ENCODE data around the gene CCDC196.
A peak's percentile ranks its signal among the peaks of the same experiment; 100 is the strongest.
"Not testable (repeated sequence)": the region's sequence is repeated elsewhere in the genome, so short reads cannot be mapped to it uniquely, and the experiment has no call there.

Gene CCDC196

DNA sequence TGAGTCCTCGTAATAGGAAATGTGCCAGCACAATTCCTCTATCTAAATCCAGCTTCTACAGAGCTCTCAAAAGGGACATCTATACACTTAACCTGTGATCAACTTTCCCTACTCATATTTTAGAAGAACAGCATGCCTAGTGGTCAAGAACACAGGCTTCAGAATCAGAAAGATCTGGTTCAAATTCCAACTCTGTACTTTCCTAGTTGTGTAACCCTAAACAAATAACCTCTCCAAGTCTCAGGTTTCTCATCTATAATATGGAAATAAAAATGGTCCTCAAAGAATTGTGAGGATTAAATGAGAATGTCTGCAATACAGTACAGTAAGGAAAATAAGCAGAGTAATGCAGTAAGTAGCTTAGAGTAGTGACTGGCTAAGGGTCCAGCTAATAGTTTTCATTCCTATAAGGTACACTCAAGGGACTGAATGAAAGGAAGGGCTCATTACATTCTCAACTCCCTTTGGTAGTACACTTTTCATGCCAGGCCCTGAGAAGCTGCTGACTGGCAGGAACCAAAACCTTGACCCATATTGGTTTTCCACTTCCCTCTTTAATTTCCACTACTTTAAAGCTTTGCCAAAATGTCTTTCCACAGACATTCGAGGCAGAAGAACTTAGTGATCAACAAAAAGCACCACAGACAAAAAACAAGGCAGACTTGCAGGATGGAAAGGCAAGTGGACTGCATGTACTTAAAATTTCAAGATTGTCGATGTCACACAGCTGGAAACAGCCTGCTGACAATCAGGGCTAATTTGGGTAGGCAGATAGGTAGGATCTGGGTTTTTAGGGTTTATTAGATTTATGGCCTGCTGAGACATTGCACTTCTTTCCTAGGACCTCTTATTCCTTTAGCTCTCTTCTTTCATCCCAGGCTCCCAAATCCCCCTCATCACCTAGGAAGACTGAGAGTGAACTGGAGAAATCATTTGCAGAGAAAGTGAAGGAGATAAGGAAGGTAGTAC lies 4.3 kb downstream of the CCDC196 start:
- Histone ChIP-seq H3K9me3 (replicated peaks in 1 of 11) (no peaks in the 10 kb centered on the region), H3K4me1 (peaks cover 0 to 18% (median 9%) of the 10 kb centered on the region in 10 experiments; a peak in 13 of 20 replicates), H3K4me2 (peak overlapping the region in 1 of 11 experiments; percentile 34; a peak in 2 of 22 replicates), H3K9ac (no peak overlapping the region), H4K20me1 (no peaks in the 10 kb centered on the region), H3K27ac (no peak overlapping the region), H3K27me3 (no peaks in the 10 kb centered on the region), H3K36me3 (no peaks in the 10 kb centered on the region), H3K4me3 (no peak overlapping the region)
- no peak for TF ChIP-seq Cebpa-rat (IDR thresholded peaks at IDR 0.05)

DNA sequence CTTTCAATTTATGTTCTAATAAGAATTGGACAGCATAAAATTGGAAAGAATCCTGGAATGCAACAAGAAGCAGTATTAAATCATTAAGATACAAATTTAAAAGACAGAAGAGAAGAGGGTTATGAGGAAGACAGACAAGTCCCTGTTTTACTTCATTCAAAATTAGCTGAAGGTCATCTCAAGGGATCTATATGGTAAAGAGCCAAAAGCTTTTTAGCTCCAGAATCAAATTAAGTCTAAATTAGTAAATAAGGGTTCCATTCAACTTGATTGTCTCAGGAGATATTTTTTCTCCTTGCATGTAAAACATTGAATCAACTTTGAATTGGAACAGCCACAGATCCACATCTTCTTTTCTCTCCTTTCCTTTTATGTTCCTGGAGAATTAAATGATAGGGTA lies 7.6 kb downstream of the CCDC196 start:
- H3K9me3 ChIP-seq (replicated peaks in 1 of 11): no peaks in the 10 kb centered on the region
- H3K36me3 ChIP-seq: no peaks in the 10 kb centered on the region
- H3K4me3 ChIP-seq: no peak overlapping the region
- no peak overlapping the region for H3K9ac ChIP-seq
- no peak overlapping the region for H3K27ac ChIP-seq
- TF ChIP-seq Cebpa-rat (IDR thresholded peaks at IDR 0.05): no peak
- no peaks in the 10 kb centered on the region for H3K27me3 ChIP-seq
- H4K20me1 ChIP-seq: no peaks in the 10 kb centered on the region
- H3K4me2 ChIP-seq: no peak overlapping the region
- peaks cover 0 to 13% (median 8%) of the 10 kb centered on the region in 10 experiments; a peak in 11 of 20 replicates for H3K4me1 ChIP-seq

DNA sequence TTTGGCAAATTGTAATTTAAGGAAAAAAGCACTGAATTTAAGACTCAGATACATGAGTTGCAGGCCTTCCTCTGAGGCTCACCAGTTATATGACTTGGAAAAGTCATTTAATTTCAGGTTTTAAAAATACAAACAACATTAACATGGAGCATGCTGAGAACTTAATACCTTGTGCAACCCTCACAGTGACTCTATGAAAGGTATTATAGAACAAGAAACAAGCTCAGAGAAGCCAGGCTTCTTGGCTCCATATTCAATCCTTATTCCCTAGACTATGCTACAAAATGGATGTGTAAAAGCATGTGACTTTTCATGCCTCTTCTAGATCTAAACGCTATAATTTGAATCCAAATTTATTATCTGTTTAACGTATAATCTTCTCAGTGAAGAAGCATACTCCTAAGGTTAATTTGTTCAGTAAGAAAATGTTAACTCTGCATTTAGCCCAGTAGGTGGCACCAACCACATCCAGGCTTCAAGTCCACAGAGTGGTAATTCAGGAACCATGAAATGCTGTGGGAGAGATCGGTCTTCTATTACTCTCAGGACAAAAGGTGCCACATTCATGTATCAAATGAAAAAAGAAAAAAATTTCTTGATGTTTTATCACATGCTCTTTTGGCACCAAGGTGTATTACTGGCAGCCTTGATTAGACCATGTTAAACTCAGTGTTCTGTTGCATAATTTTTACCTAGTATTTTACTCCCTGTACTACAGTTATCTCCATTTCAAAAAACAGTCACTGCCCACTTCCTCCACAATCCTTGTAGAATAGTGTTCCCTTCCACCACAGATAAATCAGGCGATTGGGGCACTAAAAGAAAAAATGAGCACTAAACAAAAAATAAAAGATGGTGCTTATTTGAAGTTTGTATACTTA lies 9.3 kb downstream of the CCDC196 start:
- H3K9me3 ChIP-seq (replicated peaks in 1 of 11): no peaks in the 10 kb centered on the region
- H3K4me3 ChIP-seq: no peak overlapping the region
- H3K27me3 ChIP-seq: no peaks in the 10 kb centered on the region
- H3K36me3 ChIP-seq: no peaks in the 10 kb centered on the region
- TF ChIP-seq Cebpa-rat (IDR thresholded peaks at IDR 0.05): no peak
- H3K27ac ChIP-seq: no peak overlapping the region
- no peak overlapping the region for H3K4me2 ChIP-seq
- peaks cover 0 to 13% (median 7%) of the 10 kb centered on the region in 10 experiments; a peak in 11 of 20 replicates for H3K4me1 ChIP-seq
- H3K9ac ChIP-seq: no peak overlapping the region
- H4K20me1 ChIP-seq: no peaks in the 10 kb centered on the region

DNA sequence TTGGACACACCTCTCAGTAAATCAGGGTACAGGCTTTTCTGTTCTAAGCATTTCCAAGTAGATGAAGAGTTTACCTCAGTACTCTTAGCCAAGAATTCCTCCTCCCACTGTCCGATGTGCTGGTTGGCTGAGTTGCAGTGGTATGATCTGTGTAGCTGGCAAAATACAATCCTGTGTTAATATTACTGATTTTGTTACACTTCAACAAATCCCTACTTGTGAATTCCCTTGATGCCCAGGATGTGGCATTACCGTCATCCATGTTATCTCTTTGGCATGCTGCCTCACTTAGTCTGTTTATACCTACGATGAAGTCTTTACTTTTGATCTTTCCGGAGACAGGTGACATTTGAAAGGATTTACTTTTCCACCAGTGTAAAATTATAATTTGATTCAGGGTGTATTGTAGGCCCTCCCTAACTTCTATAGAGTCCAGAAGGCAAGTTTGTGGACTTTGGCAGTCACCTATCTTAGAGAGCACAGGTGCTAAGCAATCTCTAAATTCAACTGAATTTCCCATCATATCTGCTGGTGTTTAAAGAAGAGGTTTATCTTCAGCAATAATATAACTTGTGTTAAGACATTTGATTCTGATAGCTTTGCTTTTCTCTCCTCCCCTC lies 10.1 kb downstream of the CCDC196 start:
- H3K4me2 ChIP-seq: peak overlapping the region in 3 of 11 experiments; percentile 6 to 37 (median 10); a peak in 5 of 22 replicates
- no peak overlapping the region; a peak in 1 of 22 replicates for H3K9ac ChIP-seq
- H3K4me1 ChIP-seq: peaks cover 0 to 13% (median 7%) of the 10 kb centered on the region in 10 experiments; a peak in 11 of 20 replicates
- no peaks in the 10 kb centered on the region for H4K20me1 ChIP-seq
- no peaks in the 10 kb centered on the region for H3K9me3 ChIP-seq (replicated peaks in 1 of 11)
- no peak overlapping the region for H3K4me3 ChIP-seq
- no peak overlapping the region for H3K27ac ChIP-seq
- no peak for TF ChIP-seq Cebpa-rat (IDR thresholded peaks at IDR 0.05)
- H3K36me3 ChIP-seq: no peaks in the 10 kb centered on the region
- H3K27me3 ChIP-seq: no peaks in the 10 kb centered on the region

DNA sequence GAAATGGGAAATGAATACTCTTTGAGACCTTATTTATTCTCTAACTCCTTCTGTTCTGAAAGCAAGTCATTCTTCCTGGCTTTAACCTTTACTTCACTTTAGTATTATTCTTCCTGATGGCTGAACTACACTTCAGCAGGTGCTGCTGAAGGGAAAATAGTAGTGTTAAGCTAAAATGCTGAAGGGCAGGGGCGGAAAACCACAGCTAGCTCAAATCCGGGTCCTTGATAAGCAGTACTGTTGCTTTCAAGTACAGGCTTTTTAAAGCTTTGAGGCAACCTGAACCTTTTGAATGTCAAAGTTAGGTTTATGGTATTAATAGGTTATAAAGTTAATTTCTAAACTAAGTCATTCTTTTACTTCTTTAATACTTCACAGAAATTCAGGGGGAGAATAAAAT lies 10.7 kb downstream of the CCDC196 start:
- H3K27ac ChIP-seq: no peak overlapping the region
- H3K4me1 ChIP-seq: peaks cover 0 to 13% (median 7%) of the 10 kb centered on the region in 10 experiments; a peak in 11 of 20 replicates
- no peak overlapping the region for H3K4me3 ChIP-seq
- H3K9ac ChIP-seq: no peak overlapping the region; a peak in 1 of 22 replicates
- no peaks in the 10 kb centered on the region for H3K9me3 ChIP-seq (replicated peaks in 1 of 11)
- H3K4me2 ChIP-seq: peak overlapping the region in 4 of 11 experiments; percentile 6 to 37 (median 8); a peak in 7 of 22 replicates
- H3K27me3 ChIP-seq: no peaks in the 10 kb centered on the region
- no peaks in the 10 kb centered on the region for H3K36me3 ChIP-seq
- TF ChIP-seq Cebpa-rat (IDR thresholded peaks at IDR 0.05): no peak
- H4K20me1 ChIP-seq: no peaks in the 10 kb centered on the region

DNA sequence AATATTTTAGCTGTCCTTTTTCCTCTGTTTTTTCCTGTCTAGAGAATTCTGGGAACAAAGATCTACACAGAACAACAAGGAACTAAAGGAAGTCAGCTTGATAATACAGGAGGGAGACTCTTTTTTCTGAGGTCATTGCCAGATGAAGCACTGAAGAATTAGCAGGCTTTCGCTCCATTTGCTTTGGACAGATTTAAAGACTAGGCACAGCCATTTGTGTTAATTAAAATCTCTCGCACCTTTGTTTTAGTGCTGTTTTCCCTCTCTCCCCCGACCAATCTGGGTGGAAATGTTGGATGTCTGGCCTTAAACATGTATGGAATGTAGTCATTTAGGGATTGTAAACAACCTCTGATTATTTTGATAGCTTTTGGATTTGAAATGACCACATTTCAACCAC lies 12.1 kb downstream of the CCDC196 start:
- peaks cover 0 to 12% (median 7%) of the 10 kb centered on the region in 11 experiments; a peak in 15 of 22 replicates for H3K9me3 ChIP-seq (replicated peaks in 1 of 11)
- H3K4me1 ChIP-seq: peaks cover 0 to 13% (median 7%) of the 10 kb centered on the region in 10 experiments; a peak in 11 of 20 replicates
- no peak overlapping the region for H3K27ac ChIP-seq
- no peaks in the 10 kb centered on the region for H3K36me3 ChIP-seq
- H4K20me1 ChIP-seq: no peaks in the 10 kb centered on the region
- H3K4me3 ChIP-seq: no peak overlapping the region
- H3K9ac ChIP-seq: no peak overlapping the region
- H3K4me2 ChIP-seq: no peak overlapping the region
- H3K27me3 ChIP-seq: no peaks in the 10 kb centered on the region
- TF ChIP-seq Cebpa-rat (IDR thresholded peaks at IDR 0.05): no peak

DNA sequence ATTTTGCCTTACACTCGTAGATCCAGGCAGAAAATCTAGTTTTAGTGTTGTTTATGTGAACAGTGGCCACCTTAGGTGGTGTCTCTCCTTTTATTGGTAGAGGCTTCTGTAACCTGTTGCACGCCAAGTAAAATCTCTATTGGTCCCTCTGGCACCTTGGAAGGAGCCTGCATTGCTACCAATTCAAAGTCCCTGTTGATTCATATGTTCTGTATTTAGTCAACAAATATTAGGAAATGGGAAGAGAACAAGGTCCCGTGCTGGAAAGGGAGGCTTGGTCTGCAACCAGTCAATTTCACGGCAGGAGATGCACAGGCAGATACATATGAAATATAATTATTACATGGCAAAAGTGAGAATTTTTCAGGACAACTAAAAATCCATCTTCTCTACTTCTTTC lies 15.4 kb downstream of the CCDC196 start:
- Histone ChIP-seq H3K36me3 (no peaks in the 10 kb centered on the region), H3K4me1 (peaks cover 0 to 11% (median 6%) of the 10 kb centered on the region in 10 experiments; a peak in 11 of 20 replicates), H4K20me1 (no peaks in the 10 kb centered on the region), H3K9me3 (replicated peaks in 1 of 11) (peaks cover 0 to 17% (median 11%) of the 10 kb centered on the region in 11 experiments; a peak in 15 of 22 replicates), H3K4me3 (no peak overlapping the region), H3K9ac (no peak overlapping the region), H3K4me2 (no peak overlapping the region), H3K27me3 (no peaks in the 10 kb centered on the region), H3K27ac (no peak overlapping the region)
- TF ChIP-seq Cebpa-rat (IDR thresholded peaks at IDR 0.05): no peak

DNA sequence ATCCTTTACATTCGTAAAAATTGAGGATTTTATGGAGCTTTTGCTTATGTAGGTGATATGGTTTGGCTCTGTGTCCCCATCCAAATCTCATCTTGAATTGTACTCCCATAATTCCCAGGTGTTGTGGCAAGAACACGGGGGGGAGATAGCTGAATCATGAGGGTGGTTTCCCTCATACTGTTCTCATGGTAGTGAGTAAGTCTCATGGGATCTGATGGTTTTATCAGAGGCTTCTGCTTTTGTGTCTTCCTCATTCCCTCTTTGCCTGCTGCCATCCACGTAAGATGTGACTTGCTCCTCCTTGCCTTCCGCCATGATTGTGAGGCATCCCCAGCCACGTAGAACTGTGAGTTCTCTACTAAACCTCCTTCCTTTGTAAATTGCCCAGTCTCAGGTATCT lies 16.7 kb downstream of the CCDC196 start:
- not testable (repeated sequence) for H4K20me1 ChIP-seq, H3K4me1 ChIP-seq, H3K4me3 ChIP-seq, H3K36me3 ChIP-seq, H3K4me2 ChIP-seq, H3K9ac ChIP-seq, H3K27ac ChIP-seq, H3K27me3 ChIP-seq
- peaks cover 4 to 25% (median 17%) of the 10 kb centered on the region in 11 experiments; a peak in 21 of 22 replicates for H3K9me3 ChIP-seq (replicated peaks in 1 of 11)
